Measurements from ENCODE around the gene SEC23B.

SEC23B gene

DNA sequence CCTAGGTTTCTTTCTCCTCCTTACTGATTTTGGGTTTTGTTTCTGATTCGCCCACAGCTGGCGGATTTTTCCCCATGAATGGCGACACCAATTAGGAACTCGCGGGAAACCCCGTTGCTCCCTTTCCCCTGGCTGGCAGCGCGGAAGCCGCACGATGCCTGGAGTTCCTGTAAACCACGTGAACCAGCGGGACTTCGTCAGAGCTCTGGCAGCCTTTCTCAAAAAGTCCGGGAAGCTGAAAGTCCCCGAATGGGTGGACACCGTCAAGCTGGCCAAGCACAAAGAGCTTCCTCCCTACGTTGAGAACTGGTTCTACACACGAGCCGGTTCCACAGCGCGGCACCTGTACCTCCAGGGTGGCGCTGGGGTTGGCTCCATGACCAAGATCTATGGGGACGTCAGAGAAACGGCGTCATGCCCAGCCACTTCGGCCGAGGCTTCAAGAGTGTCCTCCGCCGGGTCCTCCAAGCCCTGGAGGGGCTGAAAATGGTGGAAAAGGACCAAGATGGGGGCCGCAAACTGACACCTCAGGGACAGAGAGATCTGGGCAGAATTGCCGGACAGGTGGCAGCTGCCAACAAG, 3.2 kb upstream of the SEC23B start:
- Histone ChIP-seq H3K36me3 (0 out of 2 replicates have a peak, but pooled peaks cover under 1% of the 10 kb centered on the region), H3K4me1 (no peaks in the 10 kb centered on the region), H3K4me3 (ENCODE audit: low read depth, low read length) (no peak overlapping the region), H3K9me3 (no peaks in the 10 kb centered on the region), H3K27me3 (no peaks in the 10 kb centered on the region)
- TF ChIP-seq CTCF (IDR thresholded peaks at IDR 0.05; ENCODE audit: low read depth, low read length): no peak
- no peak for DNase-seq

GRCh38 chr20:18506744-18507143, 996 bp upstream of the SEC23B start:
- DNase-seq: no peak

GRCh38 chr20:18511571-18511970, 3.8 kb downstream of the SEC23B start:
- Histone ChIP-seq H3K36me3 (peaks cover 13% of the 10 kb centered on the region), H3K4me1 (no peaks in the 10 kb centered on the region), H3K9me3 (no peaks in the 10 kb centered on the region), H3K27me3 (no peaks in the 10 kb centered on the region), H3K4me3 (ENCODE audit: low read depth, low read length) (no peak overlapping the region)
- no peak for DNase-seq
- no peak for TF ChIP-seq CTCF (IDR thresholded peaks at IDR 0.05; ENCODE audit: low read depth, low read length)

More at GRCh38 chr20:18506744-18507143, 996 bp upstream of the SEC23B start:
- H3K4me3 ChIP-seq (ENCODE audit: low read depth, low read length): peak overlapping the region; percentile 72
- H3K36me3 ChIP-seq: peaks cover 13% of the 10 kb centered on the region
- no peak for TF ChIP-seq CTCF (IDR thresholded peaks at IDR 0.05; ENCODE audit: low read depth, low read length)
- H3K27me3 ChIP-seq: no peaks in the 10 kb centered on the region
- H3K4me1 ChIP-seq: no peaks in the 10 kb centered on the region
- H3K9me3 ChIP-seq: no peaks in the 10 kb centered on the region

- TF ChIP-seq CTCF (IDR thresholded peaks at IDR 0.05; ENCODE audit: low read depth, low read length): no peak
- H3K4me3 ChIP-seq (ENCODE audit: low read depth, low read length): no peak overlapping the region
- DNase-seq: no peak
- peaks cover 13% of the 10 kb centered on the region for H3K36me3 ChIP-seq
- H3K27me3 ChIP-seq: no peaks in the 10 kb centered on the region
- no peaks in the 10 kb centered on the region for H3K4me1 ChIP-seq
- no peaks in the 10 kb centered on the region for H3K9me3 ChIP-seq
Observed at GRCh38 chr20:18513208-18513607, 5.5 kb downstream of the SEC23B start.

DNA sequence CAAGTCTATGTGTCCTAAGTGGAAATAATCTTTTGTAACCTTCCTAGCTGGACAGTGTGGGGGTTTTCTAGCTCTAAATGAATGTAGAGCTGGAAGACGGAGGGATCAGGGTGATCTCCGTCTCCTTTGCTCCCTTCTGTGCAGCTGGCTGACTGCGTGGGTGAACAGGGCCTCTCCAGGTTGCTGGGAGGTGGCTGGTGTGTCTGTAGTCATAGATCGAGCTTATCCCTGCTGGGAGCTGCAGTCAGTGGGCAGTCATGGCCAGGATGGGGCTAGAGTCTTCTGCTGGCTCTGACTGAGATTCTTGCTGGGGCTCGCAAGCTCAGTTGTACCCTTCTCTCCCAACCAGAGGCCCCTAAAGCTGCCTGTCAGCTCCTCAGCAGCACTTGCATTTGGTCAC, 6.4 kb downstream of the SEC23B start:
- no peaks in the 10 kb centered on the region for H3K4me1 ChIP-seq

More for the DNA sequence above, 6.4 kb downstream of the SEC23B start:
- TF ChIP-seq CTCF (IDR thresholded peaks at IDR 0.05; ENCODE audit: low read depth, low read length): no peak
- DNase-seq: no peak
- no peak overlapping the region for H3K4me3 ChIP-seq (ENCODE audit: low read depth, low read length)
- no peaks in the 10 kb centered on the region for H3K27me3 ChIP-seq
- no peaks in the 10 kb centered on the region for H3K9me3 ChIP-seq
- peaks cover 13% of the 10 kb centered on the region for H3K36me3 ChIP-seq

Data from BE2C (cell line).